Measurements from ENCODE around the gene GRAMD4. TPM values are rescaled to one million over a fixed set of nuclear protein-coding genes. Genes with fewer than 3 reads are reported as not detected.

Gene GRAMD4
- total RNA-seq, 1 donor from 2014 or later = 87.1 TPM

- H3K4me3 Mint-ChIP-seq = peak overlapping the region; percentile 95
- peaks cover 46% of the 10 kb centered on the region for H3K4me1 Mint-ChIP-seq (ENCODE audit: low read depth)
- intact Hi-C loops (cut with micrococcal nuclease) = loop anchor here (1.0 to 5.0 kb wide), 2 partner anchors 26 to 541 kb away; no protein-coding TSS in a partner anchor
- H3K27me3 Mint-ChIP-seq (ENCODE audit: insufficient read depth) = no peaks in the 10 kb centered on the region
- no peak for DNase-seq (ENCODE audit: low spot score)
- no peaks in the 10 kb centered on the region for H3K9me3 Mint-ChIP-seq
- H3K36me3 Mint-ChIP-seq (ENCODE audit: low read depth) = peaks cover 7% of the 10 kb centered on the region
- H3K27ac Mint-ChIP-seq = peak overlapping the region; percentile 63
These were observed 41.8 kb upstream of the GRAMD4 start for GRCh38 chr22:46578251-46578823.

DNA sequence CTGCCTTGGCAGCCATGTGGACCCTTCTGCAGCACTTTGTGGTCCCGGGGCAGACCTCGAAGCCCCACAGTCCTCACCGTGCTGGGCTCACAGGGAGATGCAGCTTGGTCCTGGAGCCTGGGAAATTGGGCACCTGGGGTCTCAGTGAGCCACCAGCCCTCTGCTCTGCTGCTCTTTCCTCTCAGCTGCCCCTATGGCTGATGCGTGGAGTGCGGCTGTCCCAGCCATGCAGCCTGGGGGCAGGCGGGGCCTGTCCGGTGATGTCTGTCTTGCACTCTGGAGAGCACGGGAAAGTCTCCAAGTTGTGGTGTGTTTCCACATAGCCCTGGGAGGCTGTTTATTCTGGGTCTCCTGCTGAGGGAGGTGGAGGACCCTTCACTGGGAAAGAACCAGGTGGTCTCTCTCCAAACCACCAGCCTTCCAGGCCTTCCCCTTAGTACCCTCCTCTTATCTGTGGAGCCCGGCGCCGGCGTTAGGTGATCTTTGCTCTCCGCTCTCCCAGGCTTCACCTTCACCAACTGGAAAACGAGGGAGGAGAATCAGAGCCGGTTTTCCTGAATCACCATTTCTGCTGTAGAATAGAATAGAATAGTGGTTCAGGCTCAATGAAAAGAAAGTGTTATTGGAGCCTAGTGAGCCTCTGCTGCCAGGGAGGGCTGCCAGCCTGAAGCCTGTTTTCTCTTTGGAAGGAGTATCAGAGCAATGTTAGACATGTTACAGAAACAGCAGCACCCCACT, 41.2 kb upstream of the GRAMD4 start:
- intact Hi-C loops (cut with micrococcal nuclease) = loop anchor here (1.0 to 5.0 kb wide), 2 partner anchors 25 to 542 kb away; no protein-coding TSS in a partner anchor
- Mint-ChIP-seq H3K4me1 (ENCODE audit: low read depth) (peaks cover 46% of the 10 kb centered on the region), H3K4me3 (peak overlapping the region; percentile 95), H3K27ac (peak overlapping the region; percentile 63), H3K9me3 (no peaks in the 10 kb centered on the region), H3K36me3 (ENCODE audit: low read depth) (peaks cover 7% of the 10 kb centered on the region), H3K27me3 (ENCODE audit: insufficient read depth) (no peaks in the 10 kb centered on the region)
- DNase-seq (ENCODE audit: low spot score) = no peak

GRCh38 chr22:46579751-46580449, 40.3 kb upstream of the GRAMD4 start:
- Mint-ChIP-seq H3K4me3 (peak overlapping the region; percentile 95), H3K9me3 (no peaks in the 10 kb centered on the region), H3K4me1 (ENCODE audit: low read depth) (peaks cover 51% of the 10 kb centered on the region)

DNA sequence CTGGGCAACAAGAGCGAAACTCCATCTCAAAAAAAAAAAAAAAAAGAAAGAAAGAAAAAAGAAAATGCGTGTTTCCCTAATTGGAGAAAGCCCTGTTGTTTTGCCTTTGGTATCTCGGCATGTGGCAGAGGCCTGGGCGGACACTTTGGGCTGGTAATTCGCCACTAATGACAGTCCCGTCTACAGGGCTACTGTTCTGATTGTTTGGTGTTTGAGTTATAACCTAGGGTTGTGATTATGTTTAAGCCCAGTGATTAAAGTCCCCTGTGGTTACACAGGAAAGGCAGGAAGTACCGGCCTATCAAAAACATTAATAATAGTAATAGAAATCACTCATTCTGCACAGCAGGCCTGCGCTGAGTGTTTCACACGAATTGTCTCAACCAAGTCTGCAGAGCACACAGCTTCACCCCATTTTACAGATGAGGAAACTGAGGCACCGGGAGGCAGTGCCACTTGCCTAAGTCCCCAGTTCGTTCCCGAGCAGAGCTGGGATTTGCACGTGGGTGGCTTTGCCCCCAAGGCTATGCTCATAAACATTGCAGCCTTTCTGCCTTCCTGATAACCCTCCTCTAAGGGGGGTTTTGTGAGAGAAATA, 39.1 kb upstream of the GRAMD4 start:
- no peak for DNase-seq (ENCODE audit: low spot score)
- Mint-ChIP-seq H3K27ac (no peak overlapping the region), H3K36me3 (ENCODE audit: low read depth) (peaks cover 7% of the 10 kb centered on the region), H3K4me1 (ENCODE audit: low read depth) (peaks cover 51% of the 10 kb centered on the region), H3K27me3 (ENCODE audit: insufficient read depth) (peaks cover 3% of the 10 kb centered on the region), H3K9me3 (no peaks in the 10 kb centered on the region), H3K4me3 (no peak overlapping the region)
- intact Hi-C loops (cut with micrococcal nuclease) = no loop called here

More at GRCh38 chr22:46579751-46580449, 40.3 kb upstream of the GRAMD4 start:
- Mint-ChIP-seq H3K36me3 (ENCODE audit: low read depth) (peaks cover 7% of the 10 kb centered on the region), H3K27me3 (ENCODE audit: insufficient read depth) (no peaks in the 10 kb centered on the region), H3K27ac (no peak overlapping the region)
- intact Hi-C loops (cut with micrococcal nuclease) = loop anchor here (5.0 kb wide), 1 partner anchor 543 kb away; no protein-coding TSS in a partner anchor
- no peak for DNase-seq (ENCODE audit: low spot score)

DNA sequence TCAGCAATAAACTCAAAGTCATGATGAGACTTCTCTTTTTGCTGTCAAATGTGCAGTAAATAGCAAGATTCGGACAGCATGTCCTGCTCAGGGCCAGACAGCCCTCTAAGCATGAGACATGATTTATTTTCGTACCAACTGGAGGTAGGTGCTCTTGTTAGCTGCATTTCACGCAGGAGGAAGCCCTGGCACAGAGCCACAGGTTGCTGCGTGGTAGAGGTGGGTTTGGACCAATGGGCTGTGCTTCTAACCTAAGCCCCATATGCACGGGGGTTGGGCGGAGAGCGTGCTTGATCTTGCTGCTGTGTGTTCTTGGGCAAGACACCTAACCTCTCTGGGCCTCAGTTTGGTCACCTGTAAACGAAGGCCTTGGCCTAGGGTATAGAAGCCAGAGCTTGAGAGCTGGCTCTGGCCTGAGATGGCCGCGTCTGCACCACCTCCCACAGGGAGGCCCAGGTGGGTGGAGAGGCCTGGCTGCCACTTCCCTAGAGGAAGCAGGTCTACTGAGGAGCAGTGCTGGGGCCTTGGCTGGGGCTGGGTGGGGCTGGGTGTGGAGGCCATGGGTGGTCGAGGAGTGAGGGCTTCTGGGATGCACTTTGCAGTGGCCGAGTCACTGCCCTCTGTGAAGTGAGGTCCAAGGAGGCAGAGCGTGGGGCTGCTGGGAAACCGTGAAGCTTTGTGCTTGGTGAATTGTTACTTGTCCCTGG, 38.5 kb upstream of the GRAMD4 start:
- Mint-ChIP-seq H3K9me3 (no peaks in the 10 kb centered on the region), H3K27ac (no peak overlapping the region), H3K36me3 (ENCODE audit: low read depth) (peaks cover 7% of the 10 kb centered on the region), H3K4me1 (ENCODE audit: low read depth) (peaks cover 54% of the 10 kb centered on the region), H3K27me3 (ENCODE audit: insufficient read depth) (peaks cover 3% of the 10 kb centered on the region), H3K4me3 (no peak overlapping the region)
- no peak for DNase-seq (ENCODE audit: low spot score)
- intact Hi-C loops (cut with micrococcal nuclease) = no loop called here

GRCh38 chr22:46582281-46582933, 37.8 kb upstream of the GRAMD4 start:
- Mint-ChIP-seq H3K36me3 (ENCODE audit: low read depth) (peaks cover 7% of the 10 kb centered on the region), H3K4me1 (ENCODE audit: low read depth) (peaks cover 61% of the 10 kb centered on the region), H3K27ac (no peak overlapping the region), H3K27me3 (ENCODE audit: insufficient read depth) (peaks cover 3% of the 10 kb centered on the region), H3K9me3 (no peaks in the 10 kb centered on the region), H3K4me3 (no peak overlapping the region)
- no peak for DNase-seq (ENCODE audit: low spot score)
- intact Hi-C loops (cut with micrococcal nuclease) = no loop called here

- H3K27me3 Mint-ChIP-seq (ENCODE audit: insufficient read depth) = peaks cover 3% of the 10 kb centered on the region
- no peak overlapping the region for H3K27ac Mint-ChIP-seq
- H3K4me1 Mint-ChIP-seq (ENCODE audit: low read depth) = peaks cover 56% of the 10 kb centered on the region
- DNase-seq (ENCODE audit: low spot score) = no peak
- H3K36me3 Mint-ChIP-seq (ENCODE audit: low read depth) = peaks cover 7% of the 10 kb centered on the region
- intact Hi-C loops (cut with micrococcal nuclease) = no loop called here
- no peaks in the 10 kb centered on the region for H3K9me3 Mint-ChIP-seq
- no peak overlapping the region for H3K4me3 Mint-ChIP-seq
These were observed 36.6 kb upstream of the GRAMD4 start for GRCh38 chr22:46583571-46583970.

DNA sequence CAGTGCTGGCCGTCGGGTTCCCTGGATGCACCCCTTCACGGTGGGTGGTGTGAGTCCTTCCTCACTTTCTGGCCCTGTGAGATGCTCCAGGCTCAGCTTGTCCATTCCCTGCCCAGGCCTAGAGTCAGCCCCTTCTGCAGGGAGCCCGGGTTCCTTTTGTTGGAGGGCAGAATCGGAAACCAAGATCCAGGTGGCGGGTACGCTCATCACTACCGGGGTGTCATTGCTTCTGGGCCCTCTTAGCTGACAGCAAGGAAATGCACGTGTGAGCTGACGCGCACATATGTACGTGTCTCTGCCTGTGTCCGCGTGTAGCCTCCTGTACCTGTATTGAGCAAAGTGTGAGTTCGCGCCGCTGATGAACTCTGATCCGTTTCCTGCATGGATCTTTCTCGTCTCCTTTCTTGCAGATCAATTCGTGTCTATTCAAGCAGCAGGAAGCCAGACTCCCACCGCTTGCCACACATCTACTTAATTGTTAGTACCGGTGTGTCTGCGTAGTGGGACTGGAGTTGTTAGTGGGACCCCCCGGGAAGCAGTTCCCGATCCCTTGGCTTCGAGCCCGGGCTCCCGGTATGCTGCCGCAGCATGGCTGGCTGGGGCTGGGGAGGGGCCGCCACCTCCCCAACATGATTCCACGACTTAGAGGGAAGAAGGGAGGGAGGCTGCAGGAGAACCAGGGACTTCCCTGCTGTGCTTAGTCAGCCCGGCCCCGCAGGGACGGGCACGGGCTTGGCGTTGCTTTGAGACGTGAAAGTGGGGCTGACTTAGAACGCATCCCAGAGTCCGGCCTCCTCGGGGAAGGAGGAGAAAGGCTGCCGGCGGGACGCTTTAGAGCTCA, 35.9 kb upstream of the GRAMD4 start:
- intact Hi-C loops (cut with micrococcal nuclease) = no loop called here
- H3K27ac Mint-ChIP-seq = no peak overlapping the region
- DNase-seq (ENCODE audit: low spot score) = no peak
- H3K27me3 Mint-ChIP-seq (ENCODE audit: insufficient read depth) = peaks cover 3% of the 10 kb centered on the region
- no peak overlapping the region for H3K4me3 Mint-ChIP-seq
- no peaks in the 10 kb centered on the region for H3K9me3 Mint-ChIP-seq
- H3K4me1 Mint-ChIP-seq (ENCODE audit: low read depth) = peaks cover 48% of the 10 kb centered on the region
- H3K36me3 Mint-ChIP-seq (ENCODE audit: low read depth) = peaks cover 2% of the 10 kb centered on the region

GRCh38 chr22:46585340-46586122, 34.7 kb upstream of the GRAMD4 start:
- peaks cover 42% of the 10 kb centered on the region for H3K4me1 Mint-ChIP-seq (ENCODE audit: low read depth)

GRCh38 chr22:46586123-46586519, 34.1 kb upstream of the GRAMD4 start:
- intact Hi-C loops (cut with micrococcal nuclease) = no loop called here
- no peak for DNase-seq (ENCODE audit: low spot score)
- Mint-ChIP-seq H3K36me3 (ENCODE audit: low read depth) (peaks cover 2% of the 10 kb centered on the region), H3K9me3 (no peaks in the 10 kb centered on the region), H3K4me3 (no peak overlapping the region), H3K27me3 (ENCODE audit: insufficient read depth) (peaks cover 3% of the 10 kb centered on the region), H3K4me1 (ENCODE audit: low read depth) (peaks cover 45% of the 10 kb centered on the region), H3K27ac (no peak overlapping the region)

More at GRCh38 chr22:46585340-46586122, 34.7 kb upstream of the GRAMD4 start:
- intact Hi-C loops (cut with micrococcal nuclease) = no loop called here
- Mint-ChIP-seq H3K27ac (no peak overlapping the region), H3K4me3 (no peak overlapping the region), H3K36me3 (ENCODE audit: low read depth) (peaks cover 2% of the 10 kb centered on the region), H3K9me3 (no peaks in the 10 kb centered on the region), H3K27me3 (ENCODE audit: insufficient read depth) (peaks cover 3% of the 10 kb centered on the region)
- no peak for DNase-seq (ENCODE audit: low spot score)

DNA sequence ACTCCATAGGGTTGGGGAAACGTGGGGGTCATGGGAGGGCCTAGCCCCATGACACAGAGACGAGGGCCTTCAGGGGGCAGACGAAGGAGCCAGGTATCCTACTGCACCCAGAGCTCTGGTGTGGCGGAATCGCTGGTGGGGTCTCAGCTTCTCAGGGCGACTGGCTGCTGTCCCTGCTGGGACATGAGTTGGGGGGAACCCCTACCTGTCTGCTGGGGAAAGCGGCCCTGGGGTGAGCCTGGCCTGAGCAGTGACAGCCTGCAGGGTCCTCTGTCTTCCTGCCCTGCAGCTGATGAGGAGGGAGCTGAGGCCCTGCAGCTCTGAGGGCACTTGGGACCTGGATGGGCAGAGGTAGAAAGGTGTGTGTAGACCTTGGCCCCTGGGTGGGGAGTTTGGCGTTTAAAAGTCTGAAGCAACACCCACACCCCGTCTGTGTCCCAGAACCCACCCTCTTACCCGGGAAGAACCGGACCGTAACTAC, 33.6 kb upstream of the GRAMD4 start:
- no peak overlapping the region for H3K27ac Mint-ChIP-seq
- intact Hi-C loops (cut with micrococcal nuclease) = no loop called here
- no peak overlapping the region for H3K4me3 Mint-ChIP-seq
- H3K36me3 Mint-ChIP-seq (ENCODE audit: low read depth) = peaks cover 2% of the 10 kb centered on the region
- peaks cover 41% of the 10 kb centered on the region for H3K4me1 Mint-ChIP-seq (ENCODE audit: low read depth)
- no peaks in the 10 kb centered on the region for H3K9me3 Mint-ChIP-seq
- no peak for DNase-seq (ENCODE audit: low spot score)
- H3K27me3 Mint-ChIP-seq (ENCODE audit: insufficient read depth) = peaks cover 3% of the 10 kb centered on the region
